Raji (cell line): ENCODE results near the gene KRTAP1-4.
"Not testable (repeated sequence)": the region's sequence is repeated elsewhere in the genome, so short reads cannot be mapped to it uniquely, and the experiment has no call there.

ENCODE experiments used
- POLR2A ChIP-seq: IDR thresholded peaks from 2 replicates; pipeline ENCODE4 v1.6.1; 2011; ENCODE audit warnings: low read depth, low read length, control low read depth; ENCODE audit not compliant: insufficient read depth

The KRTAP1-4 gene

GRCh38 chr17:41029633-41030245, at the start of gene KRTAP1-4:
TSS of gene KRTAP1-4 (minus strand) at chr17:41030195. CDS start at chr17:41030078, 117 bp downstream.
- no peak for TF ChIP-seq POLR2A

GRCh38 chr17:41076788-41077187, 46.8 kb upstream of the KRTAP1-4 start:
- TF ChIP-seq POLR2A: no peak

DNA sequence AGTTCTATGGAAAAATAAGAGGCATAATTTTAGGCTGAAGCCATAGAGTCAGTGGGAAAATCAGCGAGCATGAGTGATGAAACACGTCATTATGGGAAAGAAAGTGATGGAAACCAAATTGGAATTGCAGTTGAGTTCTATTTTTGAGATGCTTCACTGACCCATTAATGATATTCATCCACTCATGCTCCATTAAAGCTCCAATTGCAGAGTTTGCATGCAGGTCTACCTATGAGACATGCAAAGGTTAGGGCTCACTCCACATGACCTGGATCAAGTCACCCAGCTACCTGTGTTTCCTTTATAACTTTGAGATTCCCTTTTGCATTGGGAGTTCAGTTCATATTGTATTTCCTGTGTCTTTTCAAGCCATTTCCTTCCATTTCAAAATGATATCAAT, 43.7 kb upstream of the KRTAP1-4 start:
- TF ChIP-seq POLR2A: no peak

DNA sequence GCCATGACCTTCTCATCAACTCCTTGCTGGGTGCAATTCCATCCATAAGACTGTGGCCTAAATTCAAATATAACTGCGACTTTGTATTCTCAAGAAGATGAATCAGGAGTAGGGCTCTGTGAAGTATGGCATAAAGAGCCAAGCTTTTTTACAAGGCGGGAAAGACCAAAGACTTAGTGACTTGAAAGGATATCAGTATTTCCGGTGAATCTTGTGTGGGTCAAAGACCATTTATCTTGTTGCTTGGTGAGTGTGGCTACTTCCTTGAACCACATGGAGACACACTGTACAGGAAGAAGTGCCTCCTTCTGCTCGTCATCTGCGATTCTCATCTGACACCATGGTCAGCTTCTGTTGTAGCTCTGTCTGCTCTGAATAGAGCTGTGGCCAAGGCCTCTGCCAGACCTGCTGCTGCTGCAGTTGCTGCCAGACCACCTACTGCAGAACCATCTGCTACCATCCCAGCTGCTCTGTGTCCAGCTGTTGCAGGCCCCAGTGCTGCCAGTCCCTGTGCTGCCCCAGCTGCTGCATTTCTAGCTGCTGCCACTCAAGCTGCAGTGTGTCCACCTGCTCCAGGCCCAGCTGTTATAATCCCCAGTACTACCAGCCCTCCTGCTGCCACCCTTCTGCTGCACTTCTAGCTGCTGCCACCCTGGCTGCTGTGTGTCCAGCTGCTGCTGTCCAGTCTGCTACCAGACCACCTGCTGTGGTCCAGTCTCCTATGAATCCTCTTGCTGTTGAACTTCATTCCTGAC, 41.8 kb upstream of the KRTAP1-4 start:
- no peak for TF ChIP-seq POLR2A

- TF ChIP-seq POLR2A: no peak
Measured at GRCh38 chr17:41069031-41069430, 39.0 kb upstream of the KRTAP1-4 start.

DNA sequence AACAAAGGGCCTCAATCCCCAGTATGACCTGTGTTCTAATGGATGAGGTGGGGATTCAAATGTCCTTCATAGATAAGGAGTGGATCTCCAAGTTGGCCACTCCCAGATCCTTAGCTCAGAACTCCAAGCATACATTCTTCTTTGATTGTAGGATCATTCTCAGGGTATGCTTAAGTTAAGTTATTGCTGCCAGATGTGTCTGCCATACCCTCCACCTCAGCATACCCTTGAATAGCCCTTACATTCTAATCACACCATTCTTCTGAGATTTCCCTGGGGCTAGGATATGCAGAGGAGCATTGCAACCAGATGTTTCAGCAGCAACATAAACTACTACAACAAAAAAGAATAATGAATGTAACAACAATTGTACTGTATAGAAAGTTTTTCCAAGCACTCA, 37.3 kb upstream of the KRTAP1-4 start:
- TF ChIP-seq POLR2A: no peak

DNA sequence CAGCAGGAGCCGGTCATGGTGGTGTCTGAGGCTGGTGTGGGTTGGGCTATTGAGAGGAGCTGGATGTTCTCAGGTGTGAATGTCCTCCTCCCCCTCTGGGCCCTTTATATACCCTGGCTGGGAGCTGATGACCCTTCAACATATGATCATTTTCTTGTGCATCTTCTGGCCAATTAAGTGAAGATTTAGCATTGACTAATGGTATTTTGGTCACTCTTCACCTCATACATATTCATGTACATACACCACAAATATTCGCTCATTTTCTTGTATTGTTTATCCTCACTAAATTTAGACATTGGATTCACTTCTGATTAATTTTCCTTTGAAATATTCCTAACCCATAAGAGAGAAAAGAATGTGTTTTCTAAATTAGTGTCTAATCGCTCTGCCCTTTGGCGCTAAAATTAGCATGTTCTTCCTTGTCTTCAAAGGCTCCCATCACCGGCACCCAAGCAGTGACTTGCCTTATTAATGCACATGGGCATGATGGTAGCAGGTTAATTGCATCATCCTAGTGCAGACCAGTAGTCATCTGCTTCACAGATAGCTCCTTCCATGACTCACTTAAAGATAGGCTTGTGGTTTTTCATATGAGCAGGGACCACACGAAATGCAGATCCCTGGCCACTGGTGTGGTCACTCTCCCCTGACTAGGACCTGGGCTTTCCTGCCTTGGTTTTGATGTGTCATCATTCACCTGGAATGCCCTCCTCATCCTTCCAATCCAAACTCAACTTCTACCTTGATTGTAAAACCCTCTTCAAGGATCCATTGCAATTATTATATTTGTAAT, 36.0 kb upstream of the KRTAP1-4 start, which contains the start of gene KRTAP2-4:
Gene KRTAP2-4, minus strand, starts transcription at position 51 of the 796 bp plus-strand sequence. Its CDS starts 34 bp downstream, at position 17.
- TF ChIP-seq POLR2A: no peak

DNA sequence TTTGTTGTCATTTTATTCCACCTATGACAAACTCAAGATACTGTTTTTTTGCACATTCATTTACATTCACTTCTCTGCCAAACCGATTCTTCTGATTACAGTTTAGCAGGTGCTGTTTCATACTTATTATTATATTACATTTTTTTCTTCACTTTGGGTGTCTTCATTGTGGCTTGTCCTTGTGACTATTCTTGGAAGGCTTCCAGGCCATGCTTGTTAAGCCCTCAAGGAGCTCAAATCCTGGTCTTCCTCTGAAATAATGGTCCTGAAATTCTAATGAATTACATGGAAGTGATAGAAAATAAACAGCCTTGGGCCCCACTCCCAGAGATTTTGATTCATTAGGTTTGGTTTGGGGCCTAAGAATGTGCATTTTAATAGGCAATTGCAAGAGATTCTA, 34.3 kb upstream of the KRTAP1-4 start:
- no peak for TF ChIP-seq POLR2A

- no peak for TF ChIP-seq POLR2A
Measured at GRCh38 chr17:41063449-41063848, 33.5 kb upstream of the KRTAP1-4 start.

DNA sequence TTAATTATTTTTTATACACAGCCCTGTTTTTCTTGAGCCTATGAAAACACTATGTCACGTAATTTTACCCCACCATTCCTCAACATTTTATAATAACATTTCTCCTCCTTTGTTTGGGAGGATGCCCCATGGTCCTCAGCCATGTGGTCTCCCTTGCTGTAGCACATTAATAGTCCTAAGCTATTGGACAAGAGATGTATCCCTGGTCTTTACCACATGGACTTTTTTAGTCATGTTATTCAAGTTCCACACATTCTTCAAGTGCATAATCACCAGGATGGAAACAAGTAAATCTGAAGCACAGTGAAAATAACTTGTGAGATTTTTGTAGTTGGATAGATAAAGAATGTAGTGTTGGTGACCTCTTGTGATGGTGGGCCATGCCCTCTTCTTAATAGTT, 32.0 kb upstream of the KRTAP1-4 start:
- TF ChIP-seq POLR2A: no peak

DNA sequence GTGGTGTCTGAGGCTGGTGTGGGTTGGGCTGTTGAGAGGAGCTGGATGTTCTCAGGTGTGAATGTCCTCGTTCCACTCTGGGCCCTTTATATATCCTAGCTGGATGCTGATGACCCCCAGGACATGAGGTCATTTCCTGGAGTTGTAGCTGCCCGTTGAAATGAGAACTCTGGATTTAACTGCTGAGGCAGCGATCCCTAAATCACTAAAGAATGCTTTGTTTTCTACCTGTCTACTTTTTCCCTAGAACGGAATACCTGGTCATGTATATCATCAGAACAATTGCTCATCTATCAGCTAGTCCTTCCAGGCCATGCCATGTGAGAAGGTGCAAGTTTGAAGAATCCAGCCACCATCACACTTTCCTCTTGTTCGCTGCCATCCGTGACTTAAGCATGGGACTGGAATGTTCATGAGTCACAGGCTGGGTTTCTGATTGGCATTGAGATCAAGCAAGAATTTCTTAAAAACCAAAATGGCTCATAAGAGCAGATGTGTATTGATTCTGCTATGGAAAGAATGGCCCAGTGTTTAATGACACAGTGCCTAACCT, 30.1 kb upstream of the KRTAP1-4 start, which contains the start of gene KRTAP2-3:
Gene KRTAP2-3, minus strand, starts transcription at position 63 of the 553 bp plus-strand sequence. CDS start 64 bp downstream, outside the sequence.
- TF ChIP-seq POLR2A: no peak

DNA sequence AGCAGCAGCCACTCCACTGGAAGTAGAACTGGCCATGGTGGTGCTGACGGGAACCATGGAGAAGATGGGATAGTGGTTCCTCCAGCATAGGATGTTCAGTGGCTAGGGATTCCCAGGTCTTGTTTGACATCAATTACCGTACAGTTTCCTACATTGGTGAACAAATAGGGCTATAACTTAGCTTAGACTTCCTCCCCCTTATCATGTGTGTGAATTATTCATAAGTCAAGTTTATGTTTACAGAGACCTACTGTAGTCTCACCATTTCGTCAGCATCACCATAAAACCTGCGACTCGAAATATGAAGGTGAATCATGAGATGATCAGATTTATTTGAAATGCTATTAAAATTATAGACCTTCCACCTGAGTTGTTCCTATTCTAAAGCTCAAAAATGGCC, 28.7 kb upstream of the KRTAP1-4 start:
- TF ChIP-seq POLR2A: no peak

- no peak for TF ChIP-seq POLR2A
Measured at GRCh38 chr17:41057547-41057946, 27.6 kb upstream of the KRTAP1-4 start.

- not testable (repeated sequence) for TF ChIP-seq POLR2A
Measured at GRCh38 chr17:41055130-41055529, 25.1 kb upstream of the KRTAP1-4 start, which contains the start of gene KRTAP2-2. TSS of gene KRTAP2-2 (minus strand) at chr17:41055230. CDS start at chr17:41055211, 19 bp downstream.

- TF ChIP-seq POLR2A: no peak
Measured at GRCh38 chr17:41054025-41054424, 24.0 kb upstream of the KRTAP1-4 start.
